ENCODE data around the gene GATAD2A. TPM values are rescaled to one million over a fixed set of nuclear protein-coding genes. Genes with fewer than 3 reads are reported as not detected.

Gene GATAD2A
- total and polyA plus RNA-seq, 2 of the 8 experiments (the other 6 are each of a cell fraction or from before 2014, with no cell fraction given) = 38.4 to 205 TPM

- no peak overlapping the region for H4K5ac ChIP-seq (ENCODE audit: insufficient read length, low read depth, low read length)
- DNase-seq (ENCODE audit: low read depth in 1 of 2, low spot score in 2 of 2) = no peak
- H3K9me3 ChIP-seq (ENCODE audit: insufficient read depth in 2 of 2, low read depth in 1 of 2, low read length in 1 of 2) = no peaks in the 10 kb centered on the region
- ChIA-PET CTCF (ENCODE audit: partially characterized antibody) (interaction anchor here (0.9 to 2.7 kb wide), 13 partner anchors 10 to 240 kb away, joined by 3 to 13 read pairs (median 4); no protein-coding TSS in a partner anchor), POLR2A (ENCODE audit: partially characterized antibody) (interaction anchor here (0.8 to 2.6 kb wide), 6 partner anchors 9 to 71 kb away, joined by 3 to 13 read pairs (median 4); partner anchors contain the start of gene GATAD2A)
- H3K23ac ChIP-seq (ENCODE audit: insufficient read length) = no peak overlapping the region
- H2AFZ ChIP-seq (ENCODE audit: low read length) = no peak overlapping the region
- no peak overlapping the region for H3K4me2 ChIP-seq (ENCODE audit: insufficient read depth in 1 of 2, low read depth in 2 of 2, low read length in 2 of 2)
- H3K27me3 ChIP-seq (replicated peaks in 1 of 4; ENCODE audit: control insufficient read depth in 3 of 4, extremely low read depth in 1 of 4, insufficient read depth in 3 of 4, low read length in 3 of 4) = no peaks in the 10 kb centered on the region
- H4K91ac ChIP-seq (replicated peaks; ENCODE audit: insufficient read length, low read length) = no peak overlapping the region
- H3K4me3 ChIP-seq (ENCODE audit: extremely low read depth in 1 of 4, insufficient read depth in 2 of 4, low read depth in 3 of 4, low read length in 4 of 4) = no peak overlapping the region
- no peak overlapping the region for H3K18ac ChIP-seq (ENCODE audit: extremely low read depth, low read length)
- no peak overlapping the region for H3K56ac ChIP-seq (replicated peaks; ENCODE audit: insufficient read length, low read depth, low read length)
- H2BK15ac ChIP-seq (ENCODE audit: low read length) = no peak overlapping the region
- no peak overlapping the region for H2BK5ac ChIP-seq (ENCODE audit: low read depth, low read length)
- H2BK12ac ChIP-seq (ENCODE audit: low read depth, low read length) = no peak overlapping the region
- 90% methylated on average over 5 of the region's 5 CpGs; no CpG with 5 or more reads in 1 of the 2 experiments for WGBS, 2 experiments (ENCODE audit: extremely low coverage in 1 of 2, insufficient coverage in 1 of 2, insufficient read length in 1 of 2, insufficient replicate concordance in 2 of 2, low coverage in 1 of 2, low lambda C conversion rate in 2 of 2, missing lambda C conversion rate in 1 of 2)
- no peak overlapping the region for H3K14ac ChIP-seq (ENCODE audit: insufficient read length)
- no peak overlapping the region for H2AK5ac ChIP-seq (ENCODE audit: low read depth, low read length)
- no peak for TF ChIP-seq POLR2A (IDR thresholded peaks at IDR 0.05; ENCODE audit: control extremely low read depth in 1 of 2, low read depth in 2 of 2, low read length in 2 of 2)
- no peak for TF ChIP-seq PHF8 (conservative IDR thresholded peaks at IDR 0.05; ENCODE audit: low read depth, low read length)
- TF ChIP-seq, protein P1, sequence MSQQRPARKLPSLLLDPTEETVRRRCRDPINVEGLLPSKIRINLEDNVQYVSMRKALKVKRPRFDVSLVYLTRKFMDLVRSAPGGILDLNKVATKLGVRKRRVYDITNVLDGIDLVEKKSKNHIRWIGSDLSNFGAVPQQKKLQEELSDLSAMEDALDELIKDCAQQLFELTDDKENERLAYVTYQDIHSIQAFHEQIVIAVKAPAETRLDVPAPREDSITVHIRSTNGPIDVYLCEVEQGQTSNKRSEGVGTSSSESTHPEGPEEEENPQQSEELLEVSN (IDR thresholded peaks at IDR 0.05) = no peak
- TF ChIP-seq SP2 (IDR thresholded peaks at IDR 0.05; ENCODE audit: low read length) = no peak
- no peak for TF ChIP-seq CHD2 (IDR thresholded peaks at IDR 0.05; ENCODE audit: low read length)
- no peak for TF ChIP-seq POU5F1 (IDR thresholded peaks at IDR 0.05; ENCODE audit: low read depth, low read length)
- TF ChIP-seq KDM5A (IDR thresholded peaks at IDR 0.05; ENCODE audit: low read length) = no peak
- TF ChIP-seq EP300 (IDR thresholded peaks at IDR 0.05; ENCODE audit: borderline replicate concordance in 1 of 2, low read depth in 2 of 2, low read length in 2 of 2) = no peak
- TF ChIP-seq KDM1A (IDR thresholded peaks at IDR 0.05; ENCODE audit: borderline replicate concordance, low read length) = no peak
- TF ChIP-seq BRCA1 (IDR thresholded peaks at IDR 0.05; ENCODE audit: low read depth, low read length) = no peak
- TF ChIP-seq HDAC6 (IDR thresholded peaks at IDR 0.05; ENCODE audit: low read depth, low read length) = no peak
- H3K36me3 ChIP-seq (ENCODE audit: control insufficient read depth in 2 of 4, insufficient read depth in 4 of 4, low read length in 3 of 4) = no peaks in the 10 kb centered on the region
- no peak overlapping the region for H3K27ac ChIP-seq (ENCODE audit: low read depth, low read length)
- no peak overlapping the region for H2BK20ac ChIP-seq (ENCODE audit: low read length)
- FAIRE-seq = no peak
- no peaks in the 10 kb centered on the region for H3K23me2 ChIP-seq (ENCODE audit: low read depth, low read length)
- no peak overlapping the region for H3K9ac ChIP-seq (replicated peaks in 1 of 4; ENCODE audit: extremely low read depth in 1 of 4, low read depth in 3 of 4, low read length in 3 of 4)
- peaks cover 0 to 3% (median under 1%) of the 10 kb centered on the region in 4 experiments; a peak in 3 of 7 replicates for H3K4me1 ChIP-seq (replicated peaks in 1 of 4; ENCODE audit: control insufficient read depth in 3 of 4, insufficient read depth in 4 of 4, low read length in 3 of 4)
- H4K8ac ChIP-seq (ENCODE audit: extremely low read depth, insufficient read depth, low read length) = no peak overlapping the region
- H4K20me1 ChIP-seq (replicated peaks in 1 of 2; ENCODE audit: control insufficient read depth in 1 of 2, insufficient read depth in 2 of 2, low read length in 2 of 2) = peaks cover 36 to 47% of the 10 kb centered on the region in 2 experiments
- no peak overlapping the region for H3K4ac ChIP-seq (replicated peaks; ENCODE audit: insufficient read length, low read depth, low read length)
- H2BK120ac ChIP-seq (replicated peaks; ENCODE audit: low read depth, low read length) = no peak overlapping the region
- peaks cover 18% of the 10 kb centered on the region for H3K79me1 ChIP-seq (ENCODE audit: low read depth, low read length)
- peaks cover 65 to 98% of the 10 kb centered on the region in 2 experiments for H3K79me2 ChIP-seq (ENCODE audit: control insufficient read depth in 1 of 2, insufficient read depth in 2 of 2, low read length in 2 of 2)
These were observed 11.6 kb downstream of the GATAD2A start for GRCh38 chr19:19417046-19417445.

Data from H1 (cell line).